G401 (cell line): ENCODE measurements around the gene SECISBP2. TPM values are rescaled to one million over a fixed set of nuclear protein-coding genes. Genes with fewer than 3 reads are reported as not detected.

Experiments used
- DNase-seq: peaks from one replicate; pipeline ENCODE4 v3.0.0-alpha.2; 2015; ENCODE audit warnings: low spot score
- in situ Hi-C: cut with HindIII; loops from 2 replicates; pipeline ENCODE4 v1.10.0; 2016; ENCODE audit warnings: low sequenced_read_pairs, mixed read lengths
- total RNA-seq: library from RNA; depleted of rRNA; stranded (reverse); fragments of >200 nt; shearing (Covaris generic); gene quantifications from 2 replicates; pipeline ENCODE4 v1.2.3, GENCODE V29; 2014

The SECISBP2 gene
- total RNA-seq, 1 experiment from 2014 or later: 38.8 TPM

DNA sequence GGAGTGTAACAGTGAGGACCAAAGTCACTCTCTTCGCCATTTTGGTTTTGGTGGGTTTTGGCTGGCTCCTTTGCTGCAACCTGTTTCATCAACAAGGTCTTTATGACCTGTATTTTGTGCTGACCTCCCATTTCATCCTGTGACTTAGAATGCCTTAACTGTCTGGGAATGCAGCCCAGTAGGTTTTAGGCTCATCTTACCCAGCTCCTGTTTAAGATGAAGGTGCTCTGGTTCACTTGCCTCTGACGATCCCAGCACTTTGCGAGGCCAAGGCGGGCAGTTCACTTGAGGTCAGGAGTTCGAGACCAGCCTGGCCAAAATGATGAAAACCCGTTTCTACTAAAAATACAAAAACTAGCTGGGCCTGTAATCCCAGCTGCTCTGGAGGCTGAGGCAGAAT, 9.1 kb upstream of the SECISBP2 start:
- no peak for DNase-seq
- in situ Hi-C loops: no loop called here

- in situ Hi-C loops: no loop called here
- DNase-seq: peak; percentile 13
Observed at GRCh38 chr9:89309608-89310474, 8.5 kb upstream of the SECISBP2 start.

DNA sequence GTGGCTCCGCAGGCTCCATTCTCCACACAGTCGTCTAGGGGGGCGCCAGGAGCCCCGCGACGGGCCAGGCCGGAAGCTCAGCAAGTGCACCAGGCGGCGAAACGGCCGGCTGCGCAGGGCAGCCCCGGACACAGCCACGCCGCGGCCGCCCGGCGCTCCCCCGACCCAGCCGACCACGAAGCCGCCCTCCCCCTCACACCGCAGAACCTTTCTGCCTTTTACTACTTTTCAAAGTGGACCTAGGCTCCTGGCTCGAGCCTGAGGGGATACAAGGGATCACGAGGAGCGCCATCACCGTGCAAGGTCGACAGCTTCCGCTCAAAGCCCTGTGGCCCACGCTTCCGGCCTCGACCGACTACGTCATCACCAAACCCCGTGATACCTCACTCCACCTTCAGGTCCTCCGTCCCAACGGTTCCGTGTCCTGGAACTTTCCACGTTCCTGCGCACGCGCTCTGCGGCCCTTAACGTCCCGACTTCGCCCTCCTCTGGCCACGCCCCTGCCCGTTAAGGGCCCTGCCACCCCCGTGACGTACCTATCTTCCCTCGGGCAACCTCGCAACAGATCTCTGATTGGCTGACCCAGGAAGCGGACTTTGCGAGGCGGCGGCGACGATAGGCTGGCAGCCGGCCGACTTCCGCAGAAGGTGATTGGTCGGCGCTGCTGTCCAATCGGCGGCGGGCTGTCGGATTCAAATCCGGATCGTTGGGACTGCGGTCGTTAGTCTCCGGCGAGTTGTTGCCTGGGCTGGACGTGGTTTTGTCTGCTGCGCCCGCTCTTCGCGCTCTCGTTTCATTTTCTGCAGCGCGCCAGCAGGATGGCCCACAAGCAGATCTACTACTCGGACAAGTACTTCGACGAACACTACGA, 7.6 kb upstream of the SECISBP2 start, which contains the start of gene CKS2:
Gene CKS2, plus strand, starts transcription at position 721 of the 871 bp plus-strand sequence. Its CDS starts 98 bp downstream, at position 819.
- in situ Hi-C loops: no loop called here

GRCh38 chr9:89311346-89312221, 6.7 kb upstream of the SECISBP2 start:
- in situ Hi-C loops: no loop called here

More for the DNA sequence above, 7.6 kb upstream of the SECISBP2 start, which contains the start of gene CKS2:
- peak; percentile 100 for DNase-seq

DNA sequence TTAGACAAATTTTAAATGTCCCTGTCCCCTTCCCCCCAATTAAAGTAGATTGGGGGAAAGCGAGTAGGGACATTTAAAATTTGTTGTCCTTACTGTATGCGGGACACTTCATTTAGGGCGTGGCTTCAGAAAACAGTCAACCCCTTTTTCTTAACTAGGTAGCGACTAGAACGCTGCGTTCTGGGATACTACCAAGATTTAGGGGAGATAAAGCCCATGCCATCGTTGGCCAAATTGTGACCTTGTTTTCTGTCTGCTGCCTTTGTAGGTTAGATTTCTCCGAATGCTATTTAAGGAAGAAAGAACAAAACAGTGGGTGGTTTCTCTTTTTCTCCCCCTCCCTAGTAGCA, 6.1 kb upstream of the SECISBP2 start:
- in situ Hi-C loops: no loop called here
- DNase-seq: no peak

More at GRCh38 chr9:89311346-89312221, 6.7 kb upstream of the SECISBP2 start:
- no peak for DNase-seq

- no peak for DNase-seq
- in situ Hi-C loops: no loop called here
Observed at GRCh38 chr9:89313842-89314241, 4.5 kb upstream of the SECISBP2 start.

DNA sequence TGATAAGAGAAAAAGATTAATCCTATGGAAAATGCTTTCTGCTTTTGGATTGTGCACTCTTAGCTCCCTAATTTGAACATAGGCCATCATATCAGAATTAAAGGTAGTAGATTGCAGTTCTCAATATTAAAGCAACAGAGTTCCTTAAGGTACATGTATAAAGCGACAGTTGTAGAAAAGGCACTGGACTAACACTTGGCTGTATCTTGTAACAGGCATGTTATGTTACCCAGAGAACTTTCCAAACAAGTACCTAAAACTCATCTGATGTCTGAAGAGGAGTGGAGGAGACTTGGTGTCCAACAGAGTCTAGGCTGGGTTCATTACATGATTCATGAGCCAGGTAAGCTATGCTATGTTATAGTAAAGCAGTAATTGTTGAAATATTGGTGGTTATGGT, 3.3 kb upstream of the SECISBP2 start:
- in situ Hi-C loops: no loop called here
- DNase-seq: no peak

DNA sequence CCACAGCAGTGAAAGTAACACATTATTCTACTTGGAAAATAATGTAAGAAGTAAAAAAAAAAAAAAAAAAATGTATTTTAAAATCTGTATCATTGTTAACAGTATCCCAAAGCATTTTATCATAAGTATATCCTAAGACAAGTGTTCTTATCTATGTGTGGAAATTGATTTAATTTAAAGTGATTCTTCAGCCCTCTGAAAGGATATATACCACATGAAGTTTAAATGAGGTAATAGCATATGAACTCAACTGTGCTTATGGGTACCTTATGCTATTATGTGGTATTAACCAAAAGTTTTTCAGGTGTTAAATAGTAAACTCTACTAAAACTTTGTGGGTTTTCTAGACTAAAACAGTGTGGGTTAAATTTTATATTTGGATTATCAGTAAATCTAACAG, 2.8 kb upstream of the SECISBP2 start:
- DNase-seq: no peak
- in situ Hi-C loops: no loop called here

GRCh38 chr9:89317282-89317681, 1.0 kb upstream of the SECISBP2 start:
- in situ Hi-C loops: no loop called here

GRCh38 chr9:89319015-89319905, 960 bp downstream of the SECISBP2 start:
- in situ Hi-C loops: no loop called here
- peak; percentile 34 for DNase-seq

More at GRCh38 chr9:89317282-89317681, 1.0 kb upstream of the SECISBP2 start:
- peak; percentile 26 for DNase-seq

DNA sequence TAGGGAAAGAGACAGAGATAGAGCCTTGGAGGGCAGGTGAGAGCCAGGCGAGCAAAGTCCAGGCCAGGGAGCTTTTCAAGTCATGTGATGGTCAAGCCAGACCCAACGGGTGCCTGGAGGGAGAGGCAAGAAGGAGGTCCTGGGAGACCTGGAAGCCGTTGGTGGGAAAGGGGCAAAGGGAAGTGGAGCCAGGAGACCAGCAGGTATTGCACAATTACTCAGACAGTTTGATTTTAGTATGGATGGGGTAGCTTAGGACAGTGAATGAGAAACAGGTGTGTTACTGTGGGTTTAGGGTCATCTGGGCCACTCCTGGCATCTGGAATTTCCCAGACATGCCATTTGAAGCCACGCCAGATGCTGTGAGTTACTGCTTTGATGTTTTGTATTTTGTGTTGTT, 5.1 kb downstream of the SECISBP2 start:
- in situ Hi-C loops: no loop called here
- no peak for DNase-seq

DNA sequence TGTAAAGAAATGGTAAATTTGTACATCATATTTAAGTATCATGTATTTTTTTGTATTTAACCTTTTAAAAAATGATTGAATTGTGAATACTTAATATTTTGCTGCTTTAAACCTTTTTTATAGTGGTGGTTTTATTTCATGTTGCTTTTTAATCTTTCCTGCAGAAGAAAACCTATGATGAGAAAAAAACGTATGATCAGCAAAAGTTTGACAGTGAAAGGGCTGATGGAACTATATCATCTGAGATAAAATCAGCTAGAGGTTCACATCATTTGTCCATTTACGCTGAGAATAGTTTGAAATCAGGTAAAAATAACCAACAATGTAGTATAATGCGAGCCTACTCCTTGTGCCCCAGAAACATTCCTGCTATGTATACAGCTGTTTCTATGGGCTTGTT, 7.4 kb downstream of the SECISBP2 start:
- in situ Hi-C loops: no loop called here
- no peak for DNase-seq

DNA sequence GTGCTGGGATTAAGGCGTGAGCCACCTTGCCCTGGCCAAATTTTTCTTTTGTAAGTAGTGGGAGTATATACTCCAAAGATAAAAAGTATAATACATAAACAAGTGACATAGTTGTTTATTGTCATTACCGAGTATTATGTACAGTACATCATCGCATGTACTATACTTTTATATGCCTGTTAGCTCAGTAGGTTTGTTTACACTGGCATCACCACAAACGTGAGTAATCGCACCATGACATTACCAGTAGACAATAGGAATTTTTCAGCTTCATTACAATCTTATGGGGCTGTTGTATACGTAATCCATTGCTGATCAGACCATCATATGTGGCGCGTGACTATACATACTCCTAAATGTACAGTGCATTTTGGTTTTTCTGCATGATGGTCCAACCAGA, 9.8 kb downstream of the SECISBP2 start:
- DNase-seq: no peak
- in situ Hi-C loops: no loop called here

- in situ Hi-C loops: no loop called here
- no peak for DNase-seq
Observed at GRCh38 chr9:89329917-89330316, 11.6 kb downstream of the SECISBP2 start.

GRCh38 chr9:89330513-89330912, 12.2 kb downstream of the SECISBP2 start:
- DNase-seq: no peak
- in situ Hi-C loops: no loop called here

- DNase-seq: no peak
- in situ Hi-C loops: no loop called here
Observed at GRCh38 chr9:89339807-89340206, 21.5 kb downstream of the SECISBP2 start.

DNA sequence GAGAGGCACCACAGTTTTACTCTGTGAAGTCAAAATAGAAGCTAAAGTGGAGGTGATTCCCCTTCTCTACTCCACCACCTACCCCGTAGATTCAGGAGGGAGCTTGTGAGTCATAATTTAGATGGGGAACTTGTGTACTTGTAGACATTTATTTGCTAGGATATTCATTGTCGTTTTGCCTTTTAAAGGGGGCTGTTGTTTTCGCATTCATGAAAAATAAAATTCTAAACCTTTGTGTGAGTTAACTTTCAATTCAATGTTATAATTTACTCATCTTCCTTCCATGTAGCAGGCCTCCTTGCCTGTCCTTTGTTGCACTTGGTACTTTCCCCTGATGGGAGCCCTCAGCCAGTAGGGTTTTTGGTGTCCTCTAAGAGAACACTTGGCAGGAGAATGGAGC, 22.0 kb downstream of the SECISBP2 start:
- in situ Hi-C loops: no loop called here

DNA sequence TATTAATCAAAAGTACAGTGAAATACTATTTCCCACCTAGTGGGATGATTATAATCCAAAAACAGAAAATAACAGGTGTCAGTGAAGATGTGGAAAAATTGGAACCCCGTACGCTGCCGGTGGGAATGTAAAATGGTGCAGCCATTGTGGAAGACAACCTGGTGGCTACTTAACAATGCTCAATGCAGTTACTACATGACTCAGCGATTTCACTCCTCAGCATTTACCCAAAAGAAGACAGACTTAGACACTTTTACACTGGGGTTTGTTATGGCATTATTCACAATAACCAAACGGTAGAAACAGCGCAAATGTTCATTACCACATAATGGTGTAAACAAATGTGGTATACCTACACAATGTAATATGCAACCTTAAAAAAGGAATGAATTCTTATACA, 23.9 kb downstream of the SECISBP2 start:
- no peak for DNase-seq
- in situ Hi-C loops: no loop called here

More for the DNA sequence above, 22.0 kb downstream of the SECISBP2 start:
- DNase-seq: no peak
